ENCODE measurements around the gene USP38.
A peak's percentile ranks its signal among the peaks of the same experiment; 100 is the strongest.
"Not testable (repeated sequence)": the region's sequence is repeated elsewhere in the genome, so short reads cannot be mapped to it uniquely, and the experiment has no call there.

The USP38 gene

DNA sequence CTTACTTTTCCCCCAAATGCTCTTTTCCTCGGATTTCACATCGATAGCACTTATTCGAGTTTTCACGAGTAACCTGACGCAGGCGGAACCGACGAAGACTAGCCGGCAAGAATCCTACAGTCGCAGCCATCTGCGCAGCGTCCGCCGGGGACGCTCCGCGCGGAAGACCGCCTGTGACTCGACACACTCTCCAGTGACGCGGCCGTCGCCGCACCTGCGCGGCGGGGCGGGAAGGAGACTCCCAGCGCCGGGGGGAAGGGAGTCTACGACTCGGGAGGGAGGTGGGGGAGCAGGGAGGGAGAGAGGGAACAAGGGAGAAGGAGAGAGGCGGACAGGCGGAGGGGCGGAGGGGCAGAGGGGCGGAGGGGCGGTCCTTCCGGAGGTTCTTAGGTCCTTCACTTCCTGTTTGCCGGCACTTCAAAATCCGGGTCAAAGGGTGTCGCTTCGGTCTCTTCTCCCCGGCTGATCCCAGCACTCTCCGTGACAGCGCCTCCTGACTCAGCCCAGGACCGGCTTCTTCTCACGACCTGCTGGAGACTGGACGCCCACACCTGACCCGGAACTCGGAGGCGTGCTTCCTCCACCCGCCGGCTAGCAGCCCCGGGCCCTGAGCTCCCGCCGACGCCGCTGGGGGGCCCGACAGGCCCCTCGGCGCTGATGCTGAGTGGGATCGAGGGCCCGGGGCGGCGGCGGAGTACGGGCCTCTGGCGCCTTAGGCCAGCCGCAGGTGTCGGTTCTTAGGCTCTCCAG, at the start of gene USP38:
Gene USP38, plus strand, starts transcription at position 415 of the 750 bp plus-strand sequence. CDS start 534 bp downstream, outside the sequence.
- DNase-seq: peak; percentile 96

DNA sequence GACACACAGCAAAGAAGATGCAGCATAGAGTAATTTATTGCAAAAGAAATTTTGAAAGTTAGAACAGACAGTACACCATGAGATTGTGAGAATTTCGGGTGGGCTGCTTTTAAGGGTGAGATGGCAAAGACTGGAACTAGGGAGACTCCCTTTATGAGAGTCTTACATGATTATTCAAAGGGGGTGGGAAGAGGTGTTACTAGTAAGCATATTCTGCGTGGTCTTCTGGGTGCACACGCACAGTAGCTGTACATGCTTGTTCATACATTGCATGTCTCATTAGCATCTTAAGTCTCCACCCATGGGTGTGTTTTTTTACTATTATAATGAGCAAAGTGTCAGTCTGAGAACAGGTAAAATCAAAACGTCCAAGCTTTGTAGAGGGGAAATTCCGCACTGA, 49.4 kb upstream of the USP38 start:
- DNase-seq: no peak

DNA sequence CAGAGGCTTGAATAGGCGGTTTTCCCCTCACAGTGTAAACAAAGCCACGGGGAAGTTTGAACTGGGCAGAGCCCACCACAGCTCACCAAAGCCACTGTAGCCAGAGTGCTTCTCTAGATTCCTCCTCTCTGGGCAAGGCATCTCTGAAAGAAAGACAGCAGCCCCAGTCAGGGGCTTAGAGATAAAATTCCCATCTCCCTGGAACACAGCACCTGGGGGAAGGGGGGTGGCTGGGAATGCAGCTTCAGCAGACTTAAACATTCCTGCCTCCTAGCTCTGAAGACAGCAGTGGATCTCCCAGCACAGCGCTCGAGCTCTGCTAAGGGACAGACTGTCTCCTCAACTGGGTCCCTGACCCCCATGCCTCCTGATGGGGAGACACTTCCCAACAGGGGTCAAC, 44.0 kb upstream of the USP38 start:
- DNase-seq: no peak

GRCh38 chr4:143148521-143148920, 36.2 kb upstream of the USP38 start:
- DNase-seq: no peak

DNA sequence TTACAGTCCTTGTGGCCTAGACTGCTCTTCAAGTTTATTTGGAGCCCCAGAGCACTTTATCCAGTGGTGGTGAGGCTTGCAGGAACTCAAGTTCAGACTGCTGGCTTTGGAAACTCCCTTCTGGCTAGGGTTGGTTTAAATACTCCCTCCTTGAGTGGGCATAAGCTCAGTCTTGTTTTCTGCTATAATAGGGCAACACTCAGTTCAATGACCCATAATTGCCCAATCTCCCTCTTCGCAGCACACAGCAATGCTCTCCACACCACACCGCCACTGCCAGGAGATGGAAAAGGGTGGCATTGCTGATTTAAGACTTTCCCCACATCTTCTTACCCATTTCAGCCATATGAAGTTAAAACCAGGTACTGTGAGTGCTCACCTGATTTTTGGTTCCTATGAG, 27.9 kb upstream of the USP38 start:
- no peak for DNase-seq

DNA sequence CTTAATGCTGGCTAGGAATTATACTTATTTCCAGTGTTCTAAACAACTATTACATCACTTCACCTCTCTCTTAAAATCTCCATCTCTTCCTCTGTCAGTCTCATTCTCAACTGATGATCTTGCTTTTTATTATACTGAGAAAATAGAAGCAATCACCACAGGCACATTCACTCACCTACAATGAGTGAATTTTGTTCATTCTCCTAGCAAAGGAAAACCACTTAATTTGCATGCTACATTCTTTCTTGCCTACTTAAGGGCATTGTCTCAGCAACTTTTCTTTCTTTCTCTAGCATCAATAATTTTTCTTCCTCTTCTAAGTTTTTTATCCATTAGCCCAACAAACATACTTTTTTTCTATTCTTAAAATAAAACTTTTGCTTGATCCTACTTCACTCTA, 21.1 kb upstream of the USP38 start:
- DNase-seq: no peak

- not testable (repeated sequence) for DNase-seq
These were observed 18.0 kb upstream of the USP38 start for GRCh38 chr4:143166722-143167121.

- no peak for DNase-seq
These were observed 5.8 kb upstream of the USP38 start for GRCh38 chr4:143178923-143179322.

- peak; percentile 41 for DNase-seq
These were observed 1.1 kb upstream of the USP38 start for GRCh38 chr4:143183513-143184216.

GRCh38 chr4:143184217-143184502, 557 bp upstream of the USP38 start:
- no peak for DNase-seq

GRCh38 chr4:143185253-143186107, 763 bp downstream of the USP38 start:
- DNase-seq: peak; percentile 43

- peak; percentile 14 for DNase-seq
These were observed 1.5 kb downstream of the USP38 start for GRCh38 chr4:143186212-143186611.

GRCh38 chr4:143186649-143187048, 1.9 kb downstream of the USP38 start:
- peak; percentile 76 for DNase-seq

DNA sequence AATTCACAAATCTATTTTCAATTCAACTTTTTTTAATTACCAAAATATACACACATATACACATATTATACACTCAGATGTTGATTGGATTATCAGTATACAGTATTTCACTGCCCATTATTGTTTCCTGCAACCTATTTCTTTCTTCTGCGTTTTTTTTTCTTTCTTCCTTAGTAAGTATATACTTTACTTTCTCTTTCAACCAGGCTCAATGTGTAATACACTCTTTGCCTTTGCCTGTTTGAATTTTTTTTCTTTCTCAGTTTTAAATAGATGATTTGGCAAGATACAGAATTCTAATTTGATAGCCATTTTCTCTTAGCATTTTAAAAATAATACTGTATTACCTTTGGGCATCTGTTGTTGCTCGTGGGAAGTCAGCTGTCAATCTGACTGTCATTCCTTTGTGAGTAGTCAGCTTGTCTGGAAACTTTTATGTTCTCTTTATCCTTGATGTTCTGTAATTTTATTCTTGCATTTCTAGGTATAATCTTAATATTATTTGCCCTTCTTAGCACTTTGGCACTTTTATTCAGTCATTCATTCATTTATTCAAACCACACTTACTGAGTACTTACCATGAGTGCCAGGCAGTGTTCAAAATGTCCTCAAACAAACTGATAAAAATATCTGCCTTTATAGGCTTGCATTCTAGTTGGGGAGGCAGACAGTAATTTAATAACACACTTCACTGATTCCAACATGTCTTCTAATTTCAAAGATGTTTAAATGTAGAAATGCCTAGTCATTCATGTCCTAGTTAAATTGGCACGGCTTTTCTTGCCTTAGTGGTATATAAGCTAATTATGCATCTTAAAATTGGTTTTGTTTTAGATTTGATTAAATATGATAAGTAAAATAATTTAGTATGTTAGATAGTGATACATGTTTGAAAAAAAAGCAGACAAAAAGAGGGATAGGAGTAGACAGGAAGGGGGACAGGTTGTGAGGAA, 3.7 kb downstream of the USP38 start:
- DNase-seq: no peak

GRCh38 chr4:143189528-143189927, 4.8 kb downstream of the USP38 start:
- DNase-seq: no peak

GRCh38 chr4:143195581-143195980, 10.9 kb downstream of the USP38 start:
- no peak for DNase-seq

- no peak for DNase-seq
These were observed 11.6 kb downstream of the USP38 start for GRCh38 chr4:143196323-143196722.

DNA sequence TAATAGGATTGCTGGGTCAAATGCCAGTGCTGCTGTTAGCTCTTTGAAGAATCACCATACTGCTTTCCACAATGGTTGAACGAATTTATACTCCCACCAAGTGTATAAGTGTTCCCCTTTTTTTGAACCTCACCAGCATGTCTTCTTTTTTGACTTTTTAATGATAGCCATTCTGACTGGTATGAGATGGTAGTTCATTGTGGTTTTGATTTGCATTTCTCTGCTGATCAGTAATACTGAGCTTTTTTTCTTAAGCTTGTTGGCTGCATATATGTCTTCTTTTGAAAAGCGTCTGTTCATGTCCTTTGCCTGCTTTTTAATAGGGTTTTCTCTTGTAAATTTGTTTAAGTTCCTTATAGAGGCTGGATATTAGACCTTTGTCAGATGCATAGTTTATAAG, 14.8 kb downstream of the USP38 start:
- DNase-seq: no peak

GRCh38 chr4:143202824-143203223, 18.1 kb downstream of the USP38 start:
- peak; percentile 26 for DNase-seq

DNA sequence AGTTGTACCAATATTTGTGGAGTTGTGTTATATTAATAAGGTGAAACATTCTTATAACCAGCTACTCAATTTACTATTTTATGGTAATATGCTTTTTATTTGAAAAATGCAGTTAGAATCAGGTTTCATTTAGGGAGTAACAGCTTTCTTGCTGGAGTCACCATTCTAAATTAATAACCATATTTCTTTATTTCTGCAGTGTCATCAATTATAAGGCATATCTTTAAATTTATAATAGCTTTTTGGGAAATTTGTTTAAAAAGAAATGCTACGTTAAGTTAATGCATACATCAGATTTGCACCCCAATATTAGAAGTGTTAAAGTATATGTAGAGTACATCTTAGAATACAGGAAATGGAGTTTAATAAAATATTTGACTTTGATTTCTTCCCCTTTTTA, 18.9 kb downstream of the USP38 start:
- no peak for DNase-seq

DNA sequence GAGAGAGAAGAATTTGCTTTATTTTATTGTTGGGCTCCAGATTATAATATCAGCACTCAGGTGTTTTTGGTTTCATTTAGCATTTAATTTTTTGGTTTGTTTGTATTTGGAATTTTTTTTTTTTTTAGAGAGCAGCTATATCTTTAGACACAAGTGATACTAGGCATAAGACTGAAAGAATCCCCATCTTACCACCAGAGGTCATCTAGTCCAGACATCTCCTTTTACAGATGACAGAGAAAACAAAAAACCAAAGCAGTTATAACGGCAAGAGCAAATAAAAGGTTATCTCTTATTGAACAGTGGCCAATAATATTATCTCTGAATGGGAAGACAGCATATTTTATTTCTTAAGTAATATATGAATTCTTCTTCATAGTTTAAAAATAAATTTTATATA, 22.8 kb downstream of the USP38 start:
- peak; percentile 63 for DNase-seq

- no peak for DNase-seq
These were observed 27.8 kb downstream of the USP38 start for GRCh38 chr4:143212566-143212965.

GRCh38 chr4:143215873-143216272, 31.2 kb downstream of the USP38 start:
- no peak for DNase-seq
